Middle frontal gyrus (tissue), 1 donor: ENCODE data around the gene ZNF280D.

Source experiments
- DNase-seq: peaks from one replicate; pipeline ENCODE4 v3.0.0-alpha.2; 2015; ENCODE audit warnings: low spot score; ENCODE audit errors: extremely low spot score

The ZNF280D gene

GRCh38 chr15:56648311-56648710, 85.0 kb downstream of the ZNF280D start:
- no peak for DNase-seq

- DNase-seq = no peak
Observed at GRCh38 chr15:56640549-56640948, 92.8 kb downstream of the ZNF280D start.

GRCh38 chr15:56640127-56640526, 93.2 kb downstream of the ZNF280D start:
- DNase-seq = no peak

GRCh38 chr15:56639631-56640030, 93.7 kb downstream of the ZNF280D start:
- no peak for DNase-seq

- no peak for DNase-seq
Observed at GRCh38 chr15:56631765-56632164, 101.5 kb downstream of the ZNF280D start.

- DNase-seq = no peak
Observed at GRCh38 chr15:56628893-56629532, 104.3 kb downstream of the ZNF280D start.

GRCh38 chr15:56619887-56620286, 113.4 kb downstream of the ZNF280D start:
- DNase-seq = no peak

GRCh38 chr15:56617628-56618027, 115.7 kb downstream of the ZNF280D start:
- no peak for DNase-seq

GRCh38 chr15:56616551-56616950, 116.8 kb downstream of the ZNF280D start:
- no peak for DNase-seq

GRCh38 chr15:56613811-56614210, 119.5 kb downstream of the ZNF280D start:
- no peak for DNase-seq

GRCh38 chr15:56608993-56609392, 124.3 kb downstream of the ZNF280D start:
- no peak for DNase-seq

GRCh38 chr15:56608140-56608778, 125.0 kb downstream of the ZNF280D start:
- no peak for DNase-seq

GRCh38 chr15:56602253-56602652, 131.1 kb downstream of the ZNF280D start:
- DNase-seq = no peak

GRCh38 chr15:56600380-56600779, 132.9 kb downstream of the ZNF280D start:
- no peak for DNase-seq

GRCh38 chr15:56598991-56599390, 134.3 kb downstream of the ZNF280D start:
- no peak for DNase-seq

GRCh38 chr15:56587686-56588085, 145.6 kb downstream of the ZNF280D start:
- DNase-seq = no peak

- no peak for DNase-seq
Observed at GRCh38 chr15:56586206-56586605, 147.1 kb downstream of the ZNF280D start.

- DNase-seq = no peak
Observed at GRCh38 chr15:56582785-56583184, 150.5 kb downstream of the ZNF280D start.
